Stimulated activated CD4-positive, alpha-beta T cell treated with anti-CD3 and anti-CD28 coated beads, TNF-alpha, amount 100 ng/mL, for 48 hours (primary cell): ENCODE measurements around the gene ARHGAP44.
"Not testable (repeated sequence)": the region's sequence is repeated elsewhere in the genome, so short reads cannot be mapped to it uniquely, and the experiment has no call there.

Experiments
- DNase-seq, 3 donors: peaks; one replicate each; pipeline ENCODE4 v3.0.0-alpha.2; 2020; ENCODE audit warnings: low read depth in 3 of 3

Gene ARHGAP44

GRCh38 chr17:12963505-12963904, 174.2 kb downstream of the ARHGAP44 start:
- no peak for DNase-seq

GRCh38 chr17:12964162-12964561, 174.9 kb downstream of the ARHGAP44 start:
- no peak for DNase-seq

- DNase-seq = no peak
Measured at GRCh38 chr17:12964840-12965239, 175.5 kb downstream of the ARHGAP44 start.

- DNase-seq = no peak
Measured at GRCh38 chr17:12965988-12966387, 176.7 kb downstream of the ARHGAP44 start.

- no peak for DNase-seq
Measured at GRCh38 chr17:12966413-12966812, 177.1 kb downstream of the ARHGAP44 start.

GRCh38 chr17:12967962-12968361, 178.7 kb downstream of the ARHGAP44 start:
- DNase-seq = no peak

GRCh38 chr17:12973496-12974004, 184.3 kb downstream of the ARHGAP44 start:
- no peak for DNase-seq

- no peak for DNase-seq
Measured at GRCh38 chr17:12974005-12974531, 184.8 kb downstream of the ARHGAP44 start.

- no peak for DNase-seq
Measured at GRCh38 chr17:12977008-12977751, 187.9 kb downstream of the ARHGAP44 start.

- DNase-seq = not testable (repeated sequence)
Measured at GRCh38 chr17:12978787-12979186, 189.5 kb downstream of the ARHGAP44 start.

GRCh38 chr17:12979246-12979645, 189.9 kb downstream of the ARHGAP44 start:
- no peak for DNase-seq

GRCh38 chr17:12979826-12980500, 190.7 kb downstream of the ARHGAP44 start:
- no peak for DNase-seq

- no peak for DNase-seq
Measured at GRCh38 chr17:12982224-12982623, 192.9 kb downstream of the ARHGAP44 start.

- DNase-seq = no peak
Measured at GRCh38 chr17:12983991-12984884, 194.9 kb downstream of the ARHGAP44 start.

GRCh38 chr17:12985431-12986293, 196.4 kb downstream of the ARHGAP44 start:
- no peak for DNase-seq

- DNase-seq = no peak
Measured at GRCh38 chr17:12987120-12987519, 197.8 kb downstream of the ARHGAP44 start.

GRCh38 chr17:12990041-12990808, 200.9 kb downstream of the ARHGAP44 start:
- no peak for DNase-seq

GRCh38 chr17:12990926-12991325, 201.6 kb downstream of the ARHGAP44 start:
- DNase-seq = no peak

GRCh38 chr17:12992676-12993075, 203.4 kb downstream of the ARHGAP44 start:
- DNase-seq = no peak

- DNase-seq = no peak
Measured at GRCh38 chr17:12993631-12994030, 204.3 kb downstream of the ARHGAP44 start.
